ENCODE measurements around the gene GPRIN1. TPM values are rescaled to one million over a fixed set of nuclear protein-coding genes. Genes with fewer than 3 reads are reported as not detected.

Gene GPRIN1
- total RNA-seq, 4 donors from 2014 or later: 0.40 to 1.4 TPM; not detected in 2

- intact Hi-C loops (cut with DNase I; ENCODE audit: low total_unique reads): no loop called here
- no peak for TF ChIP-seq POLR2A (IDR thresholded peaks at IDR 0.05)
- no peak for TF ChIP-seq CTCF (IDR thresholded peaks at IDR 0.05)
- Histone ChIP-seq H3K36me3 (no peaks in the 10 kb centered on the region), H3K4me1 (no peaks in the 10 kb centered on the region), H3K27me3 (no peaks in the 10 kb centered on the region), H3K27ac (no peak overlapping the region), H3K9me3 (no peaks in the 10 kb centered on the region), H3K4me3 (no peak overlapping the region)
- no peak for DNase-seq
Observed at GRCh38 chr5:176654856-176655255, 44.9 kb upstream of the GPRIN1 start.

GRCh38 chr5:176653401-176654385, 43.7 kb upstream of the GPRIN1 start:
- Histone ChIP-seq H3K27me3 (no peaks in the 10 kb centered on the region), H3K27ac (no peak overlapping the region), H3K4me3 (no peak overlapping the region), H3K36me3 (no peaks in the 10 kb centered on the region), H3K9me3 (no peaks in the 10 kb centered on the region), H3K4me1 (no peaks in the 10 kb centered on the region)
- no peak for DNase-seq
- TF ChIP-seq POLR2A (IDR thresholded peaks at IDR 0.05) (no peak), CTCF (IDR thresholded peaks at IDR 0.05) (no peak)
- intact Hi-C loops (cut with DNase I; ENCODE audit: low total_unique reads): no loop called here

GRCh38 chr5:176652136-176652535, 42.2 kb upstream of the GPRIN1 start:
- Histone ChIP-seq H3K4me3 (no peak overlapping the region), H3K27me3 (no peaks in the 10 kb centered on the region), H3K9me3 (no peaks in the 10 kb centered on the region), H3K36me3 (no peaks in the 10 kb centered on the region), H3K4me1 (peaks cover 0 to 6% of the 10 kb centered on the region in 2 donors), H3K27ac (no peak overlapping the region)
- no peak for DNase-seq
- no peak for TF ChIP-seq CTCF (IDR thresholded peaks at IDR 0.05)
- no peak for TF ChIP-seq POLR2A (IDR thresholded peaks at IDR 0.05)
- intact Hi-C loops (cut with DNase I; ENCODE audit: low total_unique reads): no loop called here

- Histone ChIP-seq H3K27me3 (no peaks in the 10 kb centered on the region), H3K4me3 (no peak overlapping the region), H3K36me3 (no peaks in the 10 kb centered on the region), H3K4me1 (peaks cover 0 to 6% of the 10 kb centered on the region in 2 donors), H3K9me3 (no peaks in the 10 kb centered on the region), H3K27ac (no peak overlapping the region)
- TF ChIP-seq CTCF (IDR thresholded peaks at IDR 0.05): no peak
- no peak for TF ChIP-seq POLR2A (IDR thresholded peaks at IDR 0.05)
- intact Hi-C loops (cut with DNase I; ENCODE audit: low total_unique reads): no loop called here
- DNase-seq: no peak
Observed at GRCh38 chr5:176651472-176651980, 41.6 kb upstream of the GPRIN1 start.

GRCh38 chr5:176650354-176650884, 40.5 kb upstream of the GPRIN1 start:
- no peaks in the 10 kb centered on the region for H3K9me3 ChIP-seq
- H3K4me3 ChIP-seq: no peak overlapping the region
- H3K36me3 ChIP-seq: no peaks in the 10 kb centered on the region
- intact Hi-C loops (cut with DNase I; ENCODE audit: low total_unique reads): no loop called here
- TF ChIP-seq POLR2A (IDR thresholded peaks at IDR 0.05) (no peak), CTCF (IDR thresholded peaks at IDR 0.05) (no peak)
- peaks cover 0 to 6% of the 10 kb centered on the region in 2 donors for H3K4me1 ChIP-seq
- H3K27ac ChIP-seq: no peak overlapping the region
- no peak for DNase-seq
- no peaks in the 10 kb centered on the region for H3K27me3 ChIP-seq
